GM23338 (cell line): Measurements from ENCODE around the gene GALNT16.

Experiments
- CREB1 ChIP-seq: fragments of 250-450 bp; sonication (Bioruptor Pico); IDR thresholded peaks from 2 replicates; pipeline ENCODE4 v1.5.0; 2020; ENCODE audit warnings: low read depth, mild to moderate bottlenecking, moderate library complexity
- CTCF ChIP-seq, 2 experiments: fragments of 200-600 bp in 1 of 2; sonication (generic) in 1 of 2; conservative IDR thresholded peaks; 2 replicates each; pipeline versions ENCODE4 v1.5.1 to v1.6.1; 2016 to 2017; ENCODE audit warnings: antibody characterized with exemption in 2 of 2, low read depth in 2 of 2, mild to moderate bottlenecking in 2 of 2, moderate library complexity in 1 of 2
- EZH2phosphoT487 ChIP-seq: fragments of 200-600 bp; sonication (generic); IDR thresholded peaks from one replicate; pipeline ENCODE4 v1.8.1; 2018; ENCODE audit warnings: antibody characterized with exemption; ENCODE audit not compliant: unreplicated experiment
- NANOG ChIP-seq: IDR thresholded peaks from 2 replicates; pipeline ENCODE4 v1.6.1; 2016; ENCODE audit warnings: antibody characterized with exemption, borderline replicate concordance
- ZNF331 ChIP-seq: fragments of 250-450 bp; sonication (Bioruptor Pico); IDR thresholded peaks from 2 replicates; pipeline ENCODE4 v1.5.0; 2020; ENCODE audit warnings: low read depth, mild to moderate bottlenecking, moderate library complexity

GRCh38 chr14:69266572-69267345, 6.8 kb downstream of the GALNT16 start:
- TF ChIP-seq CTCF (conservative IDR thresholded peaks at IDR 0.05; ENCODE audit: low read depth in 2 of 2) = no peak
- TF ChIP-seq ZNF331 (CRISPR knock-in tag) = no peak
- TF ChIP-seq NANOG = no peak
- TF ChIP-seq EZH2phosphoT487 = no peak
- TF ChIP-seq CREB1 = no peak
